Common myeloid progenitor, CD34-positive (primary cell): ENCODE data around the gene HID1.

Experiments
- CTCF ChIA-PET: fragments of 350-600 bp; sonication (Branson Sonifier 250); formaldehyde crosslinking; loops from one replicate; lab custom pipeline; 2021; ENCODE audit warnings: antibody characterized with exemption; lab: Charles Lee
- POLR2A ChIA-PET: fragments of 350-600 bp; sonication (Branson Sonifier 250); formaldehyde crosslinking; loops from one replicate; lab custom pipeline; 2021; ENCODE audit warnings: antibody characterized with exemption; lab: Charles Lee
- DNase-seq, 3 donors: peaks; one replicate each; pipeline versions ENCODE4 v3.0.0 to v3.0.0-alpha.2; 2013
- H3K27ac ChIP-seq, 2 experiments: 1 replicate in 1 of 2; 2 replicates in 1 of 2; pipeline ENCODE4 v1.7.0; 2013; ENCODE audit warnings: inconsistent platforms in 2 of 2, low read length in 2 of 2, mild to moderate bottlenecking in 2 of 2, low read depth in 1 of 2, moderate library complexity in 1 of 2; ENCODE audit not compliant: severe bottlenecking in 2 of 2, insufficient read depth in 1 of 2, poor library complexity in 1 of 2
- H3K27me3 ChIP-seq, 5 experiments: replicated peaks in 2 of 5; 1 replicate in 3 of 5; 2 replicates in 2 of 5; pipeline versions ENCODE4 v1.6.1 to v1.7.0; 2013; ENCODE audit warnings: low read length in 4 of 5, mild to moderate bottlenecking in 2 of 5, moderate library complexity in 2 of 5, inconsistent platforms in 1 of 5; ENCODE audit not compliant: insufficient read depth in 5 of 5, control insufficient read depth in 4 of 5
- H3K36me3 ChIP-seq, 4 experiments: 1 replicate in 2 of 4; 2 replicates in 2 of 4; pipeline versions ENCODE4 v1.6.1 to v1.7.0; 2013; ENCODE audit warnings: low read length in 3 of 4, control low read depth in 1 of 4, mild to moderate bottlenecking in 1 of 4; ENCODE audit not compliant: control insufficient read depth in 4 of 4, insufficient read depth in 4 of 4
- H3K4me1 ChIP-seq, 4 experiments: 1 replicate in 3 of 4; 2 replicates in 1 of 4; pipeline versions ENCODE4 v1.6.1 to v1.7.1; 2013; ENCODE audit warnings: low read length in 3 of 4, mild to moderate bottlenecking in 3 of 4, control low read depth in 1 of 4, inconsistent platforms in 1 of 4, moderate library complexity in 1 of 4; ENCODE audit not compliant: control insufficient read depth in 4 of 4, insufficient read depth in 4 of 4; ENCODE audit errors: control extremely low read depth in 1 of 4
- H3K4me3 ChIP-seq, 7 experiments: 1 replicate in 4 of 7; 2 replicates in 3 of 7; pipeline versions ENCODE4 v1.5.1 to v1.7.0; 2013; ENCODE audit warnings: mild to moderate bottlenecking in 7 of 7, low read length in 6 of 7, moderate library complexity in 6 of 7, inconsistent platforms in 2 of 7, low read depth in 2 of 7, control low read depth in 1 of 7; ENCODE audit not compliant: insufficient read depth in 4 of 7, control insufficient read depth in 1 of 7; ENCODE audit errors: extremely low read depth in 1 of 7
- H3K9me3 ChIP-seq, 5 experiments: 1 replicate in 4 of 5; 2 replicates in 1 of 5; pipeline versions ENCODE4 v1.6.1 to v1.7.1; 2013; ENCODE audit warnings: low read length in 4 of 5, mild to moderate bottlenecking in 2 of 5, inconsistent platforms in 1 of 5, low read depth in 1 of 5, moderate library complexity in 1 of 5; ENCODE audit not compliant: control insufficient read depth in 4 of 5, insufficient read depth in 2 of 5; ENCODE audit errors: control extremely low read depth in 1 of 5
- WGBS: methylation state at CpG from one replicate; pipeline ENCODE4 v1.1.5; 2013; ENCODE audit not compliant: insufficient coverage; 5-methylcytosine and 5-hydroxymethylcytosine counted together

HID1 gene

DNA sequence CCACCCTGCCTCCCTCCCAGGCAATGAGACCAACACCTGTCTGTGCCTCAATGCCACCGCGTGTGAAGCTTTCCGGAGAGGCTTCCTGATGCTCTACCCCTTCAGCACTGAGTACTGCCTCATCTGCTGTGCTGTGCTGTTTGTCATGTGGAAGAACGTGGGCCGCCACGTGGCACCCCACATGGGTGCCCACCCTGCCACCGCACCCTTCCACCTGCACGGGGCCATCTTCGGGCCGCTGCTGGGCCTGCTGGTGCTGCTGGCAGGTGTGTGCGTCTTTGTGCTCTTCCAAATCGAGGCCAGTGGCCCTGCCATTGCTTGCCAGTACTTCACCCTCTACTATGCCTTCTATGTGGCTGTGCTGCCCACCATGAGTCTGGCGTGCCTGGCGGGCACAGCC lies 25.9 kb downstream of the HID1 start:
- Histone ChIP-seq H3K9me3 (no peaks in the 10 kb centered on the region), H3K27me3 (peaks cover 2 to 21% (median 14%) of the 10 kb centered on the region in 5 experiments), H3K4me1 (no peaks in the 10 kb centered on the region), H3K27ac (no peak overlapping the region), H3K4me3 (no peak overlapping the region), H3K36me3 (no peaks in the 10 kb centered on the region)
- POLR2A ChIA-PET, result no interaction called here
- 95% methylated on average over 12 of the region's 14 CpGs for WGBS
- no peak for DNase-seq
- CTCF ChIA-PET, result interaction anchor here (0.8 to 1.7 kb wide), 4 partner anchors 9 to 21 kb away, joined by 3 to 4 read pairs (median 3); no protein-coding TSS in a partner anchor

DNA sequence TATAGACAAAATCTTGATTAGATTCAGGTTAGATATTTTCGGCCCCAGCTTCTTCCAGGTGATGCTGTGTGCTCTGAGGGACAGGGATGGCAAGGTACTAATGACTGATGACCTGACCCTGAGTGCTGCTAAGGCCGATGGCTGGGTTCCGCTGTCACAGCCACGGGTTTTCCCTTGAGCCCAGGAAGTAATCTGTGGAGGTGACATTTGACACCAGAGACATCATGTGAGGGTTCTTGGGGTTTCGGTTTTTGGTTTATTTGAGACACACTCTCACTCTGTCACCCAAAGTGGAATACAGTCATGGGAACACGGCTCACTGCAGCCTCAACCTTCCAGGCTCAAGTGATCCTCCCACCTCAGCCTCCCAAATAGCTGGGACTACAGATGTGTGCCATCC lies 27.0 kb downstream of the HID1 start:
- no peaks in the 10 kb centered on the region for H3K9me3 ChIP-seq
- H3K36me3 ChIP-seq, result no peaks in the 10 kb centered on the region
- no peak overlapping the region for H3K4me3 ChIP-seq
- 64% methylated on average over 5 of the region's 6 CpGs for whole genome bisulfite sequencing
- no peaks in the 10 kb centered on the region for H3K4me1 ChIP-seq
- H3K27ac ChIP-seq, result no peak overlapping the region
- DNase-seq, result no peak
- H3K27me3 ChIP-seq, result peaks cover 2 to 28% (median 20%) of the 10 kb centered on the region in 5 experiments
- CTCF ChIA-PET, result interaction anchor here (0.9 kb wide), 1 partner anchor 17 kb away, joined by 3 read pairs; no protein-coding TSS in a partner anchor
- POLR2A ChIA-PET, result no interaction called here

GRCh38 chr17:74943808-74944522 lies 28.6 kb downstream of the HID1 start:
- Histone ChIP-seq H3K4me1 (no peaks in the 10 kb centered on the region), H3K9me3 (no peaks in the 10 kb centered on the region), H3K27ac (no peak overlapping the region), H3K27me3 (peaks cover 2 to 32% (median 24%) of the 10 kb centered on the region in 5 experiments), H3K4me3 (no peak overlapping the region), H3K36me3 (no peaks in the 10 kb centered on the region)
- ChIA-PET CTCF (interaction anchor here (0.8 to 1.7 kb wide), 2 partner anchors 13 to 21 kb away, joined by 4 to 6 read pairs; partner anchors contain the start of genes OTOP2 and USH1G), POLR2A (no interaction called here)
- 86% methylated on average over 5 of the region's 13 CpGs for WGBS
- DNase-seq, result no peak

GRCh38 chr17:74941128-74941725 lies 31.3 kb downstream of the HID1 start:
- 82% methylated on average over 12 of the region's 21 CpGs for WGBS
- H3K27me3 ChIP-seq, result peaks cover 2 to 59% (median 31%) of the 10 kb centered on the region in 5 experiments
- no peak for DNase-seq
- no peaks in the 10 kb centered on the region for H3K36me3 ChIP-seq
- ChIA-PET POLR2A (no interaction called here), CTCF (interaction anchor here (1.3 kb wide), 1 partner anchor 15 kb away, joined by 3 read pairs; no protein-coding TSS in a partner anchor)
- no peaks in the 10 kb centered on the region for H3K9me3 ChIP-seq
- no peak overlapping the region for H3K27ac ChIP-seq
- no peak overlapping the region for H3K4me3 ChIP-seq
- peaks cover 0 to 3% (median 1%) of the 10 kb centered on the region in 4 experiments for H3K4me1 ChIP-seq

DNA sequence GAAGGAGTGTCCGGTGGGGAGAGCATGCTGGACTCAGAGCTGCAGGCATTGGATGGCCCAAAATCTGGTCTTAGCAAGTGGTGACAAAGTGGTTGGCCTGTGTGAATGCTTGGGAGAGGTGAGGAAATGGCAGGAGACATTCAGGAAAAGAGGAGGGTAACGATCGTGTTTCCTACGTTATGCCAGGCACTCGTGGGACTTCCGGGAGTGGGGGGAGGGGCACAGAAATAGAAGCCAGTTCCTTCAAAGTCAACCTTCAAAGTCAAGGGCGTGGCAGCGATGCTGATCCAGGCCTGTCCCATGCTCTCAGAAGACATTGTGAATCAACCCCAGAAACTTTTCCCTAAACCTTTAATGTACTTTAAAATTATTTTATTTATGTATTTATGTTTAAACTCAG lies 33.0 kb downstream of the HID1 start:
- ChIA-PET POLR2A (interaction anchor here (0.7 kb wide), 1 partner anchor 53 kb away, joined by 5 read pairs; no protein-coding TSS in a partner anchor), CTCF (interaction anchor here (1.0 to 3.3 kb wide), 3 partner anchors 9 to 22 kb away, joined by 3 to 10 read pairs (median 10); no protein-coding TSS in a partner anchor)
- Histone ChIP-seq H3K36me3 (no peaks in the 10 kb centered on the region), H3K9me3 (no peaks in the 10 kb centered on the region), H3K4me1 (peaks cover 0 to 9% (median 4%) of the 10 kb centered on the region in 4 experiments), H3K4me3 (no peak overlapping the region), H3K27me3 (peaks cover 2 to 73% (median 32%) of the 10 kb centered on the region in 5 experiments), H3K27ac (no peak overlapping the region)
- WGBS, result 48% methylated on average over 6 of the region's 8 CpGs
- no peak for DNase-seq

DNA sequence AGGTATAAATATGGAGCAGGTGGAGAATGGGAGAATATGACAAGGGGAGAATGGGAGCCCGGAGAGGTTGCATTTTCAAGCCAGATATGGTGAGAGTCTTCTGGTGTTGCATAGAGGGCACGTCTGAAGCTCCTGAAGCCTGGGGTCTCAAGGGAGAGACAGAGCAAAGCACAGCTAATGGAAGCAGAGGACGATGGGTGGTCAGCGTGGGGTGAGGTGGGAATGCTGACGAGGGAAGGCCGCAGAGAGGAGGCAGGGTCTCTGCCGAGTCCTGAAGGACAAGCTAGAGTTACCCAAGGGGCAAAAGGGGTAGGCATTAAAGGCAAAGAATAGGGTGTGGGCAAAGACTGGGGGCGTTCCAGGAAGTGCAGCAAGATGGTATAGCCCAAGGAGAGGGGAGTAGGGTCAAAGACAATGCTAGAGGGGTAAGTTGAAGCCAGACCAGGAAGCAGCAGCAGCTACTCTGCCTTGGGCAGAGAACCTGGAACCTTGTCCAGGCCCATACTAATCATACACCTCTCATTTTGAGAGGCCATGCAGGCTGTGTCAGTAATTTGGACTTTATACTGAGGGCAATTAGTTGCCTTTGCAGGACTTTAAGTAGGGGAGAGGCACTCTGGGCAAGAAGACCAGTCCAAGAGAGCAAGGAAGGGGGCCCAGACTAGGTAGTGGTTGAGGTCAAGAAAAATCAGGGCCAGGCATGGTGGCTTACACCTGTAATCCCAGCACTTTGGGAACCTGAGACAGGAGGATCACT lies 34.2 kb downstream of the HID1 start:
- POLR2A ChIA-PET, result no interaction called here

More for the DNA sequence above, 34.2 kb downstream of the HID1 start:
- no peaks in the 10 kb centered on the region for H3K9me3 ChIP-seq
- no peaks in the 10 kb centered on the region for H3K36me3 ChIP-seq
- H3K27ac ChIP-seq, result no peak overlapping the region
- H3K27me3 ChIP-seq, result peaks cover 2 to 76% (median 34%) of the 10 kb centered on the region in 5 experiments
- no peak for DNase-seq
- H3K4me3 ChIP-seq, result no peak overlapping the region
- WGBS, result 87% methylated on average over 8 of the region's 8 CpGs
- CTCF ChIA-PET, result interaction anchor here (1.0 to 3.3 kb wide), 7 partner anchors 10 to 23 kb away, joined by 3 to 10 read pairs (median 5); partner anchors contain the start of gene OTOP2
- peaks cover 0 to 9% (median 4%) of the 10 kb centered on the region in 4 experiments for H3K4me1 ChIP-seq
